ENCODE data around the gene LHX4. TPM values are rescaled to one million over a fixed set of nuclear protein-coding genes. Genes with fewer than 3 reads are reported as not detected.

The LHX4 gene
- total and polyA plus RNA-seq, 9 of the 15 experiments (the other 6 are each of a cell fraction or from before 2014, with no cell fraction given): 0.01 to 0.11 (median 0.07) TPM; not detected in 5

GRCh38 chr1:180185281-180185680 is 44.8 kb upstream of the LHX4 start (continued):
- TF ChIP-seq ZNF274 (IDR thresholded peaks at IDR 0.05; ENCODE audit: borderline replicate concordance, low read depth, low read length): no peak
- TF ChIP-seq, protein P1, sequence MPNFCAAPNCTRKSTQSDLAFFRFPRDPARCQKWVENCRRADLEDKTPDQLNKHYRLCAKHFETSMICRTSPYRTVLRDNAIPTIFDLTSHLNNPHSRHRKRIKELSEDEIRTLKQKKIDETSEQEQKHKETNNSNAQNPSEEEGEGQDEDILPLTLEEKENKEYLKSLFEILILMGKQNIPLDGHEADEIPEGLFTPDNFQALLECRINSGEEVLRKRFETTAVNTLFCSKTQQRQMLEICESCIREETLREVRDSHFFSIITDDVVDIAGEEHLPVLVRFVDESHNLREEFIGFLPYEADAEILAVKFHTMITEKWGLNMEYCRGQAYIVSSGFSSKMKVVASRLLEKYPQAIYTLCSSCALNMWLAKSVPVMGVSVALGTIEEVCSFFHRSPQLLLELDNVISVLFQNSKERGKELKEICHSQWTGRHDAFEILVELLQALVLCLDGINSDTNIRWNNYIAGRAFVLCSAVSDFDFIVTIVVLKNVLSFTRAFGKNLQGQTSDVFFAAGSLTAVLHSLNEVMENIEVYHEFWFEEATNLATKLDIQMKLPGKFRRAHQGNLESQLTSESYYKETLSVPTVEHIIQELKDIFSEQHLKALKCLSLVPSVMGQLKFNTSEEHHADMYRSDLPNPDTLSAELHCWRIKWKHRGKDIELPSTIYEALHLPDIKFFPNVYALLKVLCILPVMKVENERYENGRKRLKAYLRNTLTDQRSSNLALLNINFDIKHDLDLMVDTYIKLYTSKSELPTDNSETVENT (CRISPR knock-in tag; IDR thresholded peaks at IDR 0.05): no peak
- TF ChIP-seq ZNF398 (CRISPR knock-in tag; IDR thresholded peaks at IDR 0.05): no peak
- no peak for TF ChIP-seq HMG20B (CRISPR knock-in tag; IDR thresholded peaks at IDR 0.05)

GRCh38 chr1:180185971-180186645 is 44.0 kb upstream of the LHX4 start:
- no TSS peak for BruUV-seq (replicated peaks)
- H3K4me1 ChIP-seq (replicated peaks in 1 of 2; ENCODE audit: control insufficient read depth in 2 of 2, insufficient read depth in 2 of 2, low read length in 2 of 2): peaks cover 0 to 14% of the 10 kb centered on the region in 2 experiments; a peak in 3 of 5 replicates
- no peaks in the 10 kb centered on the region for H3K9me3 ChIP-seq (replicated peaks; ENCODE audit: control insufficient read depth, insufficient read depth, low read depth, low read length)
- no peaks in the 10 kb centered on the region for H3K27me3 ChIP-seq (ENCODE audit: control insufficient read depth in 2 of 2, insufficient read depth in 2 of 2, low read length in 2 of 2)
- no peak overlapping the region for H3K4me2 ChIP-seq (ENCODE audit: insufficient read depth, low read length)
- no peaks in the 10 kb centered on the region for H3K9me1 ChIP-seq (ENCODE audit: control insufficient read depth, insufficient read depth, low read length)
- CTCF ChIA-PET (ENCODE audit: low intra/inter-chr PET ratio): interaction anchor here (3.9 kb wide), 1 partner anchor 229 kb away, joined by 18 read pairs; no protein-coding TSS in a partner anchor
- intact Hi-C loops (cut with micrococcal nuclease): loop anchor here (5.0 kb wide), 1 partner anchor 166 kb away; no protein-coding TSS in a partner anchor
- POLR2A ChIA-PET: interaction anchor here (0.6 to 2.0 kb wide), 5 partner anchors 17 to 707 kb away, joined by 3 to 12 read pairs (median 3); no protein-coding TSS in a partner anchor
- H3K9ac ChIP-seq (ENCODE audit: insufficient read depth in 1 of 2, low read depth in 2 of 2, low read length in 2 of 2): no peak overlapping the region
- in situ Hi-C loops (cut with MboI): loop anchor here (5.0 to 10.0 kb wide), 3 partner anchors 61 to 299 kb away; no protein-coding TSS in a partner anchor
- H2AFZ ChIP-seq (ENCODE audit: low read depth, low read length): no peak overlapping the region
- no peaks in the 10 kb centered on the region for H3K79me2 ChIP-seq (ENCODE audit: control insufficient read depth, insufficient read depth, low read length)
- ATAC-seq (no peak), DNase-seq (ENCODE audit: extremely low read depth in 1 of 4, low spot score in 3 of 4) (no peak), FAIRE-seq (no peak)
- no peak overlapping the region for H3K27ac ChIP-seq (ENCODE audit: extremely low read depth, low read depth, low read length)
- 54% methylated on average over 9 of the region's 9 CpGs for WGBS (ENCODE audit: insufficient coverage, low coverage, missing lambda C conversion rate)
- H4K20me1 ChIP-seq (replicated peaks; ENCODE audit: control insufficient read depth, insufficient read depth, low read length): no peaks in the 10 kb centered on the region; the same call in none of the 2 replicates
- H3K4me3 ChIP-seq: no peak overlapping the region
- H3K36me3 ChIP-seq (ENCODE audit: control insufficient read depth, insufficient read depth, low read length): peaks cover 3% of the 10 kb centered on the region; the same call in 2 of the 3 replicates
- TF ChIP-seq MYBL2 (IDR thresholded peaks at IDR 0.05; ENCODE audit: low read depth): no peak
- no peak for TF ChIP-seq MYBL2 (CRISPR knock-in tag; IDR thresholded peaks at IDR 0.05; ENCODE audit: borderline replicate concordance)
- no peak for TF ChIP-seq MCM5 (IDR thresholded peaks at IDR 0.05; ENCODE audit: low read depth)
- TF ChIP-seq ZNF830 (CRISPR knock-in tag; IDR thresholded peaks at IDR 0.05): no peak
- TF ChIP-seq ZNF436 (CRISPR knock-in tag; IDR thresholded peaks at IDR 0.05): no peak
- TF ChIP-seq, protein P2, sequence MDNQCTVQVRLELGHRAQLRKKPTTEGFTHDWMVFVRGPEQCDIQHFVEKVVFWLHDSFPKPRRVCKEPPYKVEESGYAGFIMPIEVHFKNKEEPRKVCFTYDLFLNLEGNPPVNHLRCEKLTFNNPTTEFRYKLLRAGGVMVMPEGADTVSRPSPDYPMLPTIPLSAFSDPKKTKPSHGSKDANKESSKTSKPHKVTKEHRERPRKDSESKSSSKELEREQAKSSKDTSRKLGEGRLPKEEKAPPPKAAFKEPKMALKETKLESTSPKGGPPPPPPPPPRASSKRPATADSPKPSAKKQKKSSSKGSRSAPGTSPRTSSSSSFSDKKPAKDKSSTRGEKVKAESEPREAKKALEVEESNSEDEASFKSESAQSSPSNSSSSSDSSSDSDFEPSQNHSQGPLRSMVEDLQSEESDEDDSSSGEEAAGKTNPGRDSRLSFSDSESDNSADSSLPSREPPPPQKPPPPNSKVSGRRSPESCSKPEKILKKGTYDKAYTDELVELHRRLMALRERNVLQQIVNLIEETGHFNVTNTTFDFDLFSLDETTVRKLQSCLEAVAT (IDR thresholded peaks at IDR 0.05): no peak
- TF ChIP-seq CBX1 (IDR thresholded peaks at IDR 0.05; ENCODE audit: low read depth): no peak
- no peak for TF ChIP-seq NFATC3 (IDR thresholded peaks at IDR 0.05)

All from K562 (cell line).